Tibial artery (tissue), 4 donors: ENCODE data around the gene OTUD6A.

ENCODE experiments used
- DNase-seq, 2 donors: peaks; one replicate each; pipeline ENCODE4 v3.0.0-alpha.2; 2019
- H3K27ac ChIP-seq, 2 donors: fragments of 200-600 bp; sonication (generic) in 1 of 2; 1 replicate in 1 of 2; 2 replicates in 1 of 2; pipeline ENCODE4 v1.5.1; 2018 to 2019; ENCODE audit warnings: mild to moderate bottlenecking in 1 of 2
- H3K27me3 ChIP-seq, 2 donors: fragments of 200-600 bp; sonication (generic) in 1 of 2; one replicate each; pipeline versions ENCODE4 v1.5.1 to v1.6.0; 2016 to 2019
- H3K36me3 ChIP-seq, 3 donors: fragments of 200-600 bp; sonication (generic) in 2 of 3; one replicate each; pipeline ENCODE4 v1.5.1; 2016 to 2019; ENCODE audit warnings: mild to moderate bottlenecking in 2 of 3
- H3K4me1 ChIP-seq, 4 donors: fragments of 200-600 bp; sonication (generic) in 2 of 4; 1 replicate in 3 of 4; 2 replicates in 1 of 4; pipeline ENCODE4 v1.5.1; 2016 to 2019
- H3K4me3 ChIP-seq, 2 donors: fragments of 200-600 bp; sonication (generic) in 1 of 2; 1 replicate in 1 of 2; 2 replicates in 1 of 2; pipeline ENCODE4 v1.5.1; 2018 to 2019; ENCODE audit warnings: mild to moderate bottlenecking in 2 of 2
- H3K9me3 ChIP-seq, 3 donors: fragments of 200-600 bp; sonication (generic) in 1 of 3; one replicate each; pipeline ENCODE4 v1.5.1; 2016 to 2019
- CTCF ChIP-seq, 2 experiments: fragments of 200-600 bp in 1 of 2; fragments of 450-650 bp in 1 of 2; IDR thresholded peaks; one replicate each; pipeline ENCODE4 v1.5.1; 2017 to 2019; ENCODE audit warnings: antibody characterized with exemption in 2 of 2, mild to moderate bottlenecking in 1 of 2, moderate library complexity in 1 of 2
- intact Hi-C: fragments of 100-400 bp; cut with DNase I; formaldehyde crosslinking; loops from one replicate; pipeline ENCODE4 v1.15.0; 2023; ENCODE audit warnings: low total_unique reads

Gene OTUD6A

GRCh38 chrX:70025464-70025863 is 36.8 kb upstream of the OTUD6A start:
- intact Hi-C loops = no loop called here
- H3K9me3 ChIP-seq = no peaks in the 10 kb centered on the region
- H3K4me1 ChIP-seq = no peaks in the 10 kb centered on the region
- no peaks in the 10 kb centered on the region for H3K36me3 ChIP-seq
- H3K4me3 ChIP-seq = no peak overlapping the region
- no peak for DNase-seq
- H3K27me3 ChIP-seq = no peaks in the 10 kb centered on the region
- H3K27ac ChIP-seq = no peak overlapping the region
- TF ChIP-seq CTCF (IDR thresholded peaks at IDR 0.05) = no peak

GRCh38 chrX:70026112-70026850 is 36.0 kb upstream of the OTUD6A start:
- no peak for DNase-seq
- Histone ChIP-seq H3K9me3 (no peaks in the 10 kb centered on the region), H3K4me1 (no peaks in the 10 kb centered on the region), H3K36me3 (no peaks in the 10 kb centered on the region), H3K4me3 (no peak overlapping the region), H3K27ac (no peak overlapping the region), H3K27me3 (no peaks in the 10 kb centered on the region)
- no peak for TF ChIP-seq CTCF (IDR thresholded peaks at IDR 0.05)
- intact Hi-C loops = no loop called here

- H3K4me1 ChIP-seq = no peaks in the 10 kb centered on the region
- no peak for TF ChIP-seq CTCF (IDR thresholded peaks at IDR 0.05)
- intact Hi-C loops = no loop called here
- no peaks in the 10 kb centered on the region for H3K36me3 ChIP-seq
- H3K9me3 ChIP-seq = no peaks in the 10 kb centered on the region
- no peak overlapping the region for H3K4me3 ChIP-seq
- H3K27ac ChIP-seq = no peak overlapping the region
- no peaks in the 10 kb centered on the region for H3K27me3 ChIP-seq
- no peak for DNase-seq
Observed at GRCh38 chrX:70026851-70027200, 35.4 kb upstream of the OTUD6A start.

GRCh38 chrX:70029863-70030262 is 32.4 kb upstream of the OTUD6A start:
- intact Hi-C loops = no loop called here
- Histone ChIP-seq H3K9me3 (no peaks in the 10 kb centered on the region), H3K36me3 (no peaks in the 10 kb centered on the region), H3K4me1 (no peaks in the 10 kb centered on the region), H3K27ac (no peak overlapping the region), H3K27me3 (no peaks in the 10 kb centered on the region), H3K4me3 (no peak overlapping the region)
- DNase-seq = no peak
- TF ChIP-seq CTCF (IDR thresholded peaks at IDR 0.05) = no peak

- TF ChIP-seq CTCF (IDR thresholded peaks at IDR 0.05) = peak; percentile 47 to 55
- no peaks in the 10 kb centered on the region for H3K9me3 ChIP-seq
- H3K4me3 ChIP-seq = no peak overlapping the region
- H3K4me1 ChIP-seq = no peaks in the 10 kb centered on the region
- no peak for DNase-seq
- no peaks in the 10 kb centered on the region for H3K36me3 ChIP-seq
- no peak overlapping the region for H3K27ac ChIP-seq
- intact Hi-C loops = no loop called here
- H3K27me3 ChIP-seq = no peaks in the 10 kb centered on the region
Observed at GRCh38 chrX:70030301-70030767, 31.9 kb upstream of the OTUD6A start.

GRCh38 chrX:70032792-70033191 is 29.5 kb upstream of the OTUD6A start:
- H3K9me3 ChIP-seq = no peaks in the 10 kb centered on the region
- intact Hi-C loops = no loop called here
- no peak for DNase-seq

More at GRCh38 chrX:70032792-70033191, 29.5 kb upstream of the OTUD6A start:
- Histone ChIP-seq H3K27me3 (no peaks in the 10 kb centered on the region), H3K4me3 (no peak overlapping the region), H3K4me1 (no peaks in the 10 kb centered on the region), H3K27ac (no peak overlapping the region), H3K36me3 (no peaks in the 10 kb centered on the region)
- TF ChIP-seq CTCF (IDR thresholded peaks at IDR 0.05) = no peak
